HCT116 (cell line): ENCODE results near the gene ELANE. TPM values are rescaled to one million over a fixed set of nuclear protein-coding genes. Genes with fewer than 3 reads are reported as not detected.

Experiments
- ATAC-seq: fragments of 200-7000 bp; cut with Tn5 transposase; 2 replicates; pipeline ENCODE4 v1.9.1; 2020; ENCODE audit warnings: mild to moderate bottlenecking, moderate library complexity
- BruUV-seq: library from RNA; stranded (reverse); fragments of 400-500 nt; replicated peaks from 2 replicates; lab custom pipeline; 2021; lab: Mats Ljungman, UMichigan
- CTCF ChIA-PET: fragments of 300-600 bp; sonication (Branson Sonifier 250); formaldehyde crosslinking; loops from one replicate; lab custom pipeline; 2021; ENCODE audit warnings: antibody characterized with exemption; lab: Charles Lee
- POLR2A ChIA-PET: fragments of 300-600, 350-600 bp; sonication (Branson Sonifier 250); formaldehyde crosslinking; loops from one replicate; lab custom pipeline; 2021; ENCODE audit warnings: antibody characterized with exemption; lab: Charles Lee
- RAD21 ChIA-PET, 2 experiments: fragments of 300-600 bp; sonication (Branson Sonifier 250); formaldehyde crosslinking; loops; one replicate each; lab custom pipeline; 2023; ENCODE audit warnings: low total read pairs in 2 of 2; ENCODE audit not compliant: uncharacterized antibody in 2 of 2, unreplicated experiment in 2 of 2, low non-redundant PET in 1 of 2; lab: Charles Lee
- DNase-seq: peaks from one replicate; pipeline ENCODE4 v3.0.0-alpha.2; 2010; ENCODE audit warnings: low read depth, low spot score
- H2AFZ ChIP-seq: fragments of 200-600 bp; shearing (Covaris generic), sonication (generic); 2 replicates; pipeline ENCODE4 v1.6.1; 2017; ENCODE audit warnings: low read depth, mixed run types, mixed read lengths, antibody characterized with exemption, low read length; ENCODE audit not compliant: poor library complexity, severe bottlenecking
- H3K27ac ChIP-seq: 2 replicates; pipeline ENCODE4 v1.5.1; 2012; ENCODE audit warnings: low read depth, low read length
- H3K27me3 ChIP-seq: fragments of 200-600 bp; sonication (generic); 2 replicates; pipeline ENCODE4 v1.6.1; 2016; ENCODE audit warnings: mixed run types, low read length, mixed read lengths; ENCODE audit not compliant: insufficient read depth
- H3K36me3 ChIP-seq, 2 experiments: fragments of 200-500 bp in 1 of 2; fragments of 200-600 bp in 1 of 2; sonication (Bioruptor generic) in 1 of 2; sonication (generic) in 1 of 2; 2 replicates each; pipeline versions ENCODE4 v1.5.1 to v1.6.1; 2014 to 2016; ENCODE audit warnings: low read length in 2 of 2, inconsistent platforms in 1 of 2, mixed read lengths in 1 of 2, mixed run types in 1 of 2; ENCODE audit not compliant: insufficient read depth in 2 of 2, control insufficient read depth in 1 of 2
- H3K4me1 ChIP-seq, 2 experiments: fragments of 200-600 bp in 1 of 2; sonication (generic) in 1 of 2; 2 replicates each; pipeline versions ENCODE4 v1.5.1 to v1.6.1; 2012 to 2017; ENCODE audit warnings: low read length in 2 of 2, inconsistent platforms in 1 of 2, mild to moderate bottlenecking in 1 of 2, mixed read lengths in 1 of 2, mixed run types in 1 of 2, moderate library complexity in 1 of 2; ENCODE audit not compliant: insufficient read depth in 2 of 2, control insufficient read depth in 1 of 2
- H3K4me2 ChIP-seq: fragments of 200-600 bp; sonication (generic); 2 replicates; pipeline ENCODE4 v1.6.1; 2017; ENCODE audit warnings: mixed run types, low read length, mixed read lengths
- H3K4me3 ChIP-seq, 2 experiments: fragments of 200-600 bp in 1 of 2; sonication (generic) in 1 of 2; replicated peaks in 1 of 2; 2 replicates each; pipeline ENCODE4 v1.5.1; 2011 to 2016; ENCODE audit warnings: low read length in 2 of 2, control low read depth in 1 of 2, low read depth in 1 of 2, mild to moderate bottlenecking in 1 of 2, mixed read lengths in 1 of 2, mixed run types in 1 of 2
- H3K79me2 ChIP-seq: fragments of 200-600 bp; sonication (generic); 2 replicates; pipeline ENCODE4 v1.6.1; 2017; ENCODE audit warnings: mild to moderate bottlenecking, mixed run types, low read length, moderate library complexity, mixed read lengths; ENCODE audit not compliant: insufficient read depth
- H3K9ac ChIP-seq: fragments of 200-600 bp; sonication (generic); 2 replicates; pipeline ENCODE4 v1.6.1; 2016; ENCODE audit warnings: low read length, mixed read lengths
- H3K9me2 ChIP-seq: fragments of 200-600 bp; sonication (generic), shearing (Covaris generic); 2 replicates; pipeline ENCODE4 v1.6.1; 2017; ENCODE audit warnings: mixed run types, mild to moderate bottlenecking, moderate library complexity; ENCODE audit not compliant: insufficient read depth
- H3K9me3 ChIP-seq, 2 experiments: fragments of 200-500 bp in 1 of 2; fragments of 200-600 bp in 1 of 2; sonication (Bioruptor generic) in 1 of 2; sonication (generic) in 1 of 2; 2 replicates each; pipeline ENCODE4 v1.6.1; 2014 to 2017; ENCODE audit warnings: low read length in 2 of 2, mixed read lengths in 2 of 2, inconsistent platforms in 1 of 2, low read depth in 1 of 2, mild to moderate bottlenecking in 1 of 2, mixed run types in 1 of 2, moderate library complexity in 1 of 2; ENCODE audit not compliant: control insufficient read depth in 1 of 2, insufficient read depth in 1 of 2
- H4K20me1 ChIP-seq: fragments of 200-600 bp; sonication (generic), shearing (Covaris generic); 2 replicates; pipeline ENCODE4 v1.6.1; 2017; ENCODE audit warnings: mixed run types, mild to moderate bottlenecking, moderate library complexity; ENCODE audit not compliant: insufficient read depth
- CTCF ChIP-seq, 3 experiments: fragments of 200-600 bp in 1 of 3; sonication (generic) in 1 of 3; IDR thresholded peaks in 2 of 3; conservative IDR thresholded peaks in 1 of 3; 2 replicates each; pipeline ENCODE4 v1.5.1; 2012 to 2017; ENCODE audit warnings: low read depth in 2 of 3, low read length in 2 of 3, antibody characterized with exemption in 1 of 3, borderline replicate concordance in 1 of 3, control low read depth in 1 of 3, mild to moderate bottlenecking in 1 of 3, mixed read lengths in 1 of 3, mixed run types in 1 of 3, moderate library complexity in 1 of 3; ENCODE audit not compliant: insufficient read depth in 1 of 3
- EZH2 ChIP-seq: fragments of 200-600 bp; sonication (generic); IDR thresholded peaks from 2 replicates; pipeline ENCODE4 v1.6.1; 2017; ENCODE audit warnings: antibody characterized with exemption, mixed run types
- EZH2phosphoT487 ChIP-seq: fragments of 200-600 bp; IDR thresholded peaks from 2 replicates; pipeline ENCODE4 v1.6.1; 2018; ENCODE audit warnings: antibody characterized with exemption, borderline replicate concordance
- FOSL1 ChIP-seq: IDR thresholded peaks from 2 replicates; pipeline ENCODE4 v1.6.1; 2012; ENCODE audit warnings: low read depth
- POLR2A ChIP-seq: IDR thresholded peaks from 2 replicates; pipeline ENCODE4 v1.7.0; 2011; ENCODE audit warnings: borderline replicate concordance; ENCODE audit not compliant: insufficient read depth, insufficient read length; ENCODE audit errors: extremely low read depth
- SP1 ChIP-seq: IDR thresholded peaks from 2 replicates; pipeline ENCODE4 v1.6.1; 2012; ENCODE audit warnings: low read depth
- intact Hi-C: fragments of 100-400 bp; cut with micrococcal nuclease; formaldehyde crosslinking; loops from 2 replicates; pipeline ENCODE4 v1.10.0; 2022
- total RNA-seq: library from RNA; stranded (reverse); gene quantifications from one replicate; pipeline ENCODE4 v1.2.1, GENCODE V29; 2021; ENCODE audit not compliant: unreplicated experiment

Gene ELANE
- total RNA-seq, 1 experiment from 2014 or later, result not detected

- no TSS peak for BruUV-seq
- RAD21 ChIA-PET, result no interaction called here
- peaks cover 30% of the 10 kb centered on the region for H3K79me2 ChIP-seq
- ATAC-seq, result peak; percentile 28
- no peak overlapping the region for H3K4me2 ChIP-seq
- no peak overlapping the region for H2AFZ ChIP-seq
- CTCF ChIA-PET, result no interaction called here
- no peaks in the 10 kb centered on the region for H3K4me1 ChIP-seq
- TF ChIP-seq SP1 (no peak), EZH2 (no peak), EZH2phosphoT487 (no peak), POLR2A (no peak), FOSL1 (no peak), CTCF (IDR thresholded peaks at IDR 0.05 in 2 of 3, conservative IDR thresholded peaks at IDR 0.05 in 1 of 3; ENCODE audit: borderline replicate concordance in 1 of 3, insufficient read depth in 1 of 3, low read depth in 2 of 3, low read length in 2 of 3) (no peak)
- H3K9ac ChIP-seq, result no peak overlapping the region
- H3K9me3 ChIP-seq, result no peaks in the 10 kb centered on the region
- intact Hi-C loops, result no loop called here
- peaks cover 23 to 28% of the 10 kb centered on the region in 2 experiments; a peak in 3 of 4 replicates for H3K36me3 ChIP-seq
- H3K4me3 ChIP-seq, result no peak overlapping the region
- no peak overlapping the region for H3K27ac ChIP-seq
- POLR2A ChIA-PET, result no interaction called here
- H3K9me2 ChIP-seq, result no peaks in the 10 kb centered on the region
- no peaks in the 10 kb centered on the region for H3K27me3 ChIP-seq
- no peak for DNase-seq
- H4K20me1 ChIP-seq, result peaks cover 8% of the 10 kb centered on the region; the same call in 1 of the 2 replicates
Measured at GRCh38 chr19:813219-814151, 38.6 kb upstream of the ELANE start.
